HG02970 (cell line): ENCODE data around the gene CEP131.
"Not testable (repeated sequence)": the region's sequence is repeated elsewhere in the genome, so short reads cannot be mapped to it uniquely, and the experiment has no call there.

Source experiments
- ATAC-seq: cut with Tn5 transposase; IDR thresholded peaks from one replicate; pipeline ENCODE4 v1.9.1; 2021; ENCODE audit warnings: mild to moderate bottlenecking, moderate library complexity, moderate number of reproducible peaks; ENCODE audit not compliant: unreplicated experiment, low FRiP score

CEP131 gene

DNA sequence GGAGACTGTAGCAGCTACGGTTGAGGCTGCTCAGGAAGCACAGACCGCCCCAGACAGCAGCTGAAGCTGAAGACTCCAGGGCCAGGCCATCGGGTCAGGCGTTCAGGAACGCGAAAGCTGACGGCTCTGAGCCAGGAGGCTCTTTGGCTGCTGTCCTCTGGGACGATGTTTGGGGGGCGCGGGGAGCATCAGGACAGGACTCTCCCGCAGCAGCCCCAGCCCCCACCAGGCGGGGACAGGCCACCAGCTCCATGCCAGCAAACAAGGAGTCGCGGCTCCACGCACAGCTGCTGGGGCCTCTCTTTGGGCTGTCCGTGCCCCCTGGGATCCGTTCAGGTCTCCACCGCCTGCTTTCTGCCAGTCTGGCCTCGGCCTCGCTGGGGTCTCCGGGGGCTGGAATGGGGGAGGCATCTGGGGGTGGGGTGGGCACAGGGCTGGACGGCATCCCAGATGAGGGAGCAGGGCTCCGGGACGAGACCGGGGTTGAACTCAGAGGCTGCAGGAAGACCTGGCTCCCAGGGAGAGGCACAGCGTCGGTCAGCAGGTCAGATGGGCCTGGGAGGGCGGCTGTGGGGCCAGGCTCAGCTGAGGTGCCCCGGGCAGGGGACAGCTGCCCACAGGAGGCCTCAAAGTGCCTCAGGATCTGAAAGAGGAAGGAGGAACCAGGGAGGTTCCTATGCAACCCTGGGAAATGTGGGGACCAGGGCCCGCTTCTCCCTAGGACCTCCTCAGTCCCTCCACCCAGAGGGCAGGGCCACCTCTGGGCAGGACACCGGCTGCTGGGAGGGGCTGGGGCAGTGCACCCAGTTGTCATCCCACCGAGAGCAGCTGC, 6.3 kb upstream of the CEP131 start:
- no peak for ATAC-seq

- no peak for ATAC-seq
These were observed 5.7 kb upstream of the CEP131 start for GRCh38 chr17:81228420-81228819.

GRCh38 chr17:81227630-81228029, 4.9 kb upstream of the CEP131 start:
- ATAC-seq, result not testable (repeated sequence)

DNA sequence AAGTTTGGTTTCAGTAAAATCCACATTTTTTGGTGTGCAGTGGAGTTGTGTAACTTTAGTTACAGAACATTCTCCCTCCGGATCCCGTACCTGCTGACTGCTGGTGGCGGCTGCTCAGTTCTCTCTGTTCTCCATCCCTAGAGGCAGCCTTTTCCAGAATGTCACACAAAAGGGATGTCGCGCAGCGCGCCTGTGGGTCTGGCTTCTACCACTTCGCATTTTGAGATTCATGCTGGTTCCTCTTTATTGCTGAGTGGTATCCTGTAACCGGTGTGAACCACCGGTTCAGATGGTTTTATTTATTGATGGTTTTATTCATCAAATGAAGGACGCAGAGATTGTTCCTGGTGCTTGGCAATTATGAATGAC, 981 bp upstream of the CEP131 start:
- ATAC-seq, result no peak

DNA sequence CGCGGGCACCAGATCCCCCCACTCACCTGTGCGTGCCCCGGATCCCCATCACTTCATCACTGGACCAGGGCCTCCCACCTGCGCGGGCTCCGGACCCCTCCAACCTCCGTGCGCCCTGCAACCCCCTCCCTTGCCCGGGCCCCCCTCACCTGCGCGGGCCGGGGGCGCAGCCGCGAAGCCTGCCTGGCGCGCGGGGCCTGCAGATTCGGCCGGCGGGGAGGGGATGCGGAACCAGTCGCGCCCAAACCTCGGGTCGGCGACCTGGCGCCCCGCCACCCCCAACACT, 202 bp downstream of the CEP131 start:
- ATAC-seq, result no peak

- no peak for ATAC-seq
These were observed 734 bp downstream of the CEP131 start for GRCh38 chr17:81221842-81222619.

GRCh38 chr17:81221371-81221841, 1.4 kb downstream of the CEP131 start:
- ATAC-seq, result no peak

GRCh38 chr17:81219476-81220180, 3.1 kb downstream of the CEP131 start:
- no peak for ATAC-seq

DNA sequence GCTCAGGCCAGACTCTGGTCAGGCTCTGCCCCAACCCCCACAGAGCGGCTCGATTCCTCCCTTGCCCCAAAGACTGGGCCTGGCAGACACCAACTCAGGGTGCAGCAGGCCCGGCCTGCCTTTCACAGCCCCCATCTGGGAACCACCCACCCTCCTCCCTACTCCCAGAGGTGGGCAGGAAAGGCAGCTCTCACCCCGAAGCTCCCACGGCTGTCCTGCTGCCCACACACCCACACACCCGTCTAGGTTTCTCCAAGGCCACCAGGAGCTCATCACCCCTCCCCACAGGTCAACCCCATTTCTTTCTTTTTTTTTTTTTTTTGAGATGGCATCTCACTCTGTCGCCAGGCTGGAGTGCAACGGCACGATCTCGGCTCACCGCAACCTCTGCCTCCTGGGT, 3.8 kb downstream of the CEP131 start:
- no peak for ATAC-seq

DNA sequence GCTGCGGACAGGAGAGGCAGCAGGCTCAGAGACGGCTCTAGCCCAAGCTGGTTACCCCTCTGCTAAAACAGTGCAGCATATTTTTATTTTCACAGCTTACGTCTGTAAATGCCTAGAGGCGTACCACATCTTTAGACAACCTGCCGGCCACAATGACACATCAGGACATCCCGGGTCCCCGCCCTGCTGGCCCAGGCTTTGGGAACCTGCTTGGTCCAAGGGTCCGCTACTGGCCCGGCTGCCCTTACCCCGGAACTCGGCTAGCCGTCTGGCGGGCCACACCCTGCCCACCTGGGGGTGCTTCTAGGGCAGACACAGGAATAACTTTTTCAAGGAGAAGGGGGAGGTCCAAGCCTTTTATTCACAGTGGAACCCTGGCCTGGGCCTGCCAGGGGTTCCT, 4.3 kb downstream of the CEP131 start:
- no peak for ATAC-seq

DNA sequence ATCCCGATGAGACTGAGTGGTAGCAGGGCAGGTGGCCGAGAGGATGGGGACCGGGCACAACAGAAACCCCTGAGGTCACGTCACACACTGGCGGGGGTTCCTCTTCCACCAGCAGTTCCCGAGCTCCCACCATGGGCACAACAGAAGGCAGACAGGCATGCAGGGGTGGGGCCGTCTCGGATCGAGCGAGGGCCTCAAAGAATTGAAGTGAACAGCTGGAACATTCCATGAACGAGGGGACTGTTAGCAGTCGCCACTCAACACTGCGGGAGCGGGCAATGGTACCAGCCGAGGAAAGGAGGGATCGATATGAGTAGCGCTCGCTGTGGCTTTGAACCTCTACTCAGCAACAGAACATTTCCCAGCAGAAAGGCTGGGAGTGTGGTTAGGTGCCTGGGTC, 5.3 kb downstream of the CEP131 start:
- no peak for ATAC-seq

DNA sequence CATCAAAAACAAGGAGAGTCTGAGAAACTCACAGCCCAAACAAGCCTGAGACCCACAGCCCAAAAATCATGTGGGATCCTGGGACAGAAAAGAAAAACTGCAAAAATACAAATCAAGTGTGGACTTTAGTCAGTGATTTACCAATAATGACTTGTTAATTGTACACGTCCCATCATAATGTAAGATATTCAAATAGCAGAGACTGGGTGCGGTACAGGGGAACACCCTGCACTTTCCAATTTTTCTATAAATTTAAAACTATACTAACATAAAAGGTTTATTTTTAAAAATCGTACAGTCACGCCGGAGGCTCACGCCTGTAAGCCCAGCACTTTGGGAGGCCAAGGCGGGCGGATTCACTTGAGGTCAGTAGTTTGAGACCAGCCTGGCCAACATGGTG, 8.8 kb downstream of the CEP131 start:
- no peak for ATAC-seq

GRCh38 chr17:81212365-81212764, 10.4 kb downstream of the CEP131 start:
- no peak for ATAC-seq

DNA sequence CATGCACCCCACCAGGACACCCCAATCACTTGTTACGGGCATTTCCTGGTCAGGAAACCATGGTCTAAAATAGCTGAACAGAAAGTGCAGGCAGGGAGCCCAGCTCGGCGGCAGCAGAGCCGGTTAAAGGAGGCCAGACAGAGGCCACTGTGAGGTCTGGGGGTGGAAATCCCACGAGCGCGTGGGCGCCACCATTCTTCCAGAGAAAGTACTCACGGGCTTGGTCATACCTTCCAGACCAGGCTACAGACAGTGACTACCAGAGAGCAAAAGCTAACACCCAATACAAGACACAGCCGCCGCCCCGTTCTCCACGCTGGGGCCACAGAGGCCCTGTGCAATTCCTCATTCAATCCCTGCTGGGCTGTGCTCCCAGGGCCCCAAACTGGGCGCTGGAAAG, 11.9 kb downstream of the CEP131 start:
- ATAC-seq, result no peak

- ATAC-seq, result no peak
These were observed 12.3 kb downstream of the CEP131 start for GRCh38 chr17:81210466-81210865.

GRCh38 chr17:81209141-81209540, 13.6 kb downstream of the CEP131 start:
- ATAC-seq, result no peak

- ATAC-seq, result no peak
These were observed 14.1 kb downstream of the CEP131 start for GRCh38 chr17:81208651-81209050.

GRCh38 chr17:81207610-81208581, 14.9 kb downstream of the CEP131 start:
- ATAC-seq, result no peak

DNA sequence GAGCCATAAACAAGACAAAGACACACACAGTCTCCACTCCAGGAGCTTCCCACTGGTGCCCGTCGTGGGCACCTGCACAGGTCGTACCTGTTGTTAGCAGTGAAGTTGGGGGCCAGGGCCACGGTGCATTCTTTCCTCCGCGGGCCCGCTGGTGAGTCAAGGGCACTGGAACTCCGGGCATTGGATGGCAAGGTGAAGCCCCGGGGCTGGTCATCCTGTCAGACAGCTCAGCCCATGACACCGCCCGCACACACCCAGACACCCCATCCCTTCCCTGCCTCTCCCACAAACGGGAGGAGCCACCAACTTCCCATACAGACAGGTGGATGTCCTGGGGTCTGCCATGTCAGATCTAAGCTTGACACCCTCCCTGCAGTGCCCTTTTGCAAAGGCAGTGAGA, 16.1 kb downstream of the CEP131 start:
- ATAC-seq, result no peak

GRCh38 chr17:81206166-81206565, 16.6 kb downstream of the CEP131 start:
- no peak for ATAC-seq
